ENCODE results near the gene NDUFA5.

The NDUFA5 gene

GRCh38 chr7:123522066-123522465, 35.6 kb downstream of the NDUFA5 start:
- peaks cover 3% of the 10 kb centered on the region for H3K27me3 Mint-ChIP-seq (ENCODE audit: low read depth)
- DNase-seq (ENCODE audit: low spot score): no peak

GRCh38 chr7:123505221-123505620, 52.4 kb downstream of the NDUFA5 start:
- peaks cover 4% of the 10 kb centered on the region for H3K27me3 Mint-ChIP-seq (ENCODE audit: low read depth)
- no peak overlapping the region for H3K4me3 Mint-ChIP-seq
- H3K27ac Mint-ChIP-seq: no peak overlapping the region
- no peaks in the 10 kb centered on the region for H3K36me3 Mint-ChIP-seq (ENCODE audit: low read depth)
- DNase-seq (ENCODE audit: low spot score): no peak
- no peaks in the 10 kb centered on the region for H3K9me3 Mint-ChIP-seq
- H3K4me1 Mint-ChIP-seq (ENCODE audit: low read depth): no peaks in the 10 kb centered on the region

More at GRCh38 chr7:123522066-123522465, 35.6 kb downstream of the NDUFA5 start:
- no peak overlapping the region for H3K4me3 Mint-ChIP-seq
- H3K4me1 Mint-ChIP-seq (ENCODE audit: low read depth): no peaks in the 10 kb centered on the region
- no peaks in the 10 kb centered on the region for H3K36me3 Mint-ChIP-seq (ENCODE audit: low read depth)
- no peaks in the 10 kb centered on the region for H3K9me3 Mint-ChIP-seq
- no peak overlapping the region for H3K27ac Mint-ChIP-seq

GRCh38 chr7:123502201-123502600, 55.4 kb downstream of the NDUFA5 start:
- Mint-ChIP-seq H3K4me1 (ENCODE audit: low read depth) (no peaks in the 10 kb centered on the region), H3K36me3 (ENCODE audit: low read depth) (no peaks in the 10 kb centered on the region), H3K9me3 (no peaks in the 10 kb centered on the region), H3K27ac (no peak overlapping the region), H3K27me3 (ENCODE audit: low read depth) (peaks cover 3% of the 10 kb centered on the region), H3K4me3 (no peak overlapping the region)
- no peak for DNase-seq (ENCODE audit: low spot score)

GRCh38 chr7:123500878-123501489, 56.6 kb downstream of the NDUFA5 start:
- H3K9me3 Mint-ChIP-seq: no peaks in the 10 kb centered on the region
- H3K36me3 Mint-ChIP-seq (ENCODE audit: low read depth): no peaks in the 10 kb centered on the region
- H3K4me3 Mint-ChIP-seq: no peak overlapping the region
- no peaks in the 10 kb centered on the region for H3K4me1 Mint-ChIP-seq (ENCODE audit: low read depth)
- DNase-seq (ENCODE audit: low spot score): no peak
- H3K27ac Mint-ChIP-seq: no peak overlapping the region
- peaks cover 3% of the 10 kb centered on the region for H3K27me3 Mint-ChIP-seq (ENCODE audit: low read depth)

GRCh38 chr7:123499211-123499970, 58.2 kb downstream of the NDUFA5 start:
- DNase-seq (ENCODE audit: low spot score): no peak
- Mint-ChIP-seq H3K36me3 (ENCODE audit: low read depth) (no peaks in the 10 kb centered on the region), H3K27ac (no peak overlapping the region), H3K4me3 (no peak overlapping the region), H3K27me3 (ENCODE audit: low read depth) (peaks cover 3% of the 10 kb centered on the region), H3K4me1 (ENCODE audit: low read depth) (no peaks in the 10 kb centered on the region), H3K9me3 (no peaks in the 10 kb centered on the region)

- H3K4me3 Mint-ChIP-seq: no peak overlapping the region
- no peaks in the 10 kb centered on the region for H3K9me3 Mint-ChIP-seq
- DNase-seq (ENCODE audit: low spot score): no peak
- H3K36me3 Mint-ChIP-seq (ENCODE audit: low read depth): no peaks in the 10 kb centered on the region
- peaks cover 3% of the 10 kb centered on the region for H3K27me3 Mint-ChIP-seq (ENCODE audit: low read depth)
- no peaks in the 10 kb centered on the region for H3K4me1 Mint-ChIP-seq (ENCODE audit: low read depth)
- no peak overlapping the region for H3K27ac Mint-ChIP-seq
Observed at GRCh38 chr7:123498601-123499000, 59.0 kb downstream of the NDUFA5 start.

GRCh38 chr7:123498031-123498430, 59.6 kb downstream of the NDUFA5 start:
- H3K4me1 Mint-ChIP-seq (ENCODE audit: low read depth): no peaks in the 10 kb centered on the region

GRCh38 chr7:123494193-123494796, 63.3 kb downstream of the NDUFA5 start:
- Mint-ChIP-seq H3K4me1 (ENCODE audit: low read depth) (no peaks in the 10 kb centered on the region), H3K27me3 (ENCODE audit: low read depth) (peaks cover 3% of the 10 kb centered on the region), H3K4me3 (no peak overlapping the region), H3K27ac (no peak overlapping the region), H3K36me3 (ENCODE audit: low read depth) (no peaks in the 10 kb centered on the region), H3K9me3 (no peaks in the 10 kb centered on the region)
- DNase-seq (ENCODE audit: low spot score): no peak

More at GRCh38 chr7:123498031-123498430, 59.6 kb downstream of the NDUFA5 start:
- Mint-ChIP-seq H3K27ac (no peak overlapping the region), H3K27me3 (ENCODE audit: low read depth) (peaks cover 3% of the 10 kb centered on the region), H3K4me3 (no peak overlapping the region), H3K36me3 (ENCODE audit: low read depth) (no peaks in the 10 kb centered on the region), H3K9me3 (no peaks in the 10 kb centered on the region)
- no peak for DNase-seq (ENCODE audit: low spot score)

GRCh38 chr7:123492485-123492884, 65.1 kb downstream of the NDUFA5 start:
- Mint-ChIP-seq H3K4me1 (ENCODE audit: low read depth) (no peaks in the 10 kb centered on the region), H3K36me3 (ENCODE audit: low read depth) (no peaks in the 10 kb centered on the region), H3K27ac (no peak overlapping the region)

More at GRCh38 chr7:123492485-123492884, 65.1 kb downstream of the NDUFA5 start:
- no peak overlapping the region for H3K4me3 Mint-ChIP-seq
- H3K27me3 Mint-ChIP-seq (ENCODE audit: low read depth): no peaks in the 10 kb centered on the region
- H3K9me3 Mint-ChIP-seq: no peaks in the 10 kb centered on the region
- DNase-seq (ENCODE audit: low spot score): no peak

All from T-helper 2 cell treated with Interferon-gamma antibody and Interleukin-4, amounts not matched to agents 5 μg/mL and 100 μg/mL, for 36 hours (primary cell).